Activated CD8-positive, alpha-beta T cell treated with anti-CD3 and anti-CD28 coated beads for 36 hours (primary cell): ENCODE data around the gene DHRS12. TPM values are rescaled to one million over a fixed set of nuclear protein-coding genes. Genes with fewer than 3 reads are reported as not detected.

Experiments
- ATAC-seq: fragments of 200-7000 bp; cut with Tn5 transposase; one replicate; pipeline ENCODE4 v1.10.0; 2021; ENCODE audit warnings: mild to moderate bottlenecking, moderate library complexity
- CTCF ChIA-PET: fragments of 350-600 bp; sonication (Branson Sonifier 250); formaldehyde crosslinking; loops from one replicate; lab custom pipeline; 2021; ENCODE audit warnings: antibody characterized with exemption; lab: Charles Lee
- POLR2A ChIA-PET: fragments of 350-600 bp; sonication (Branson Sonifier 250); formaldehyde crosslinking; loops from one replicate; lab custom pipeline; 2021; ENCODE audit warnings: antibody characterized with exemption; lab: Charles Lee
- DNase-seq: peaks from one replicate; pipeline ENCODE4 v3.0.0-alpha.2; 2020
- H3K27ac Mint-ChIP-seq: one replicate; pipeline ENCODE4 v1.8.0; 2021; ENCODE audit warnings: mild to moderate bottlenecking, mixed read lengths
- H3K27me3 Mint-ChIP-seq: one replicate; pipeline ENCODE4 v1.8.0; 2021; ENCODE audit warnings: mixed read lengths
- H3K36me3 Mint-ChIP-seq: one replicate; pipeline ENCODE4 v1.8.0; 2021; ENCODE audit warnings: low read depth, mixed read lengths
- H3K4me1 Mint-ChIP-seq: one replicate; pipeline ENCODE4 v1.8.0; 2021; ENCODE audit warnings: low read depth, mixed read lengths
- H3K4me3 Mint-ChIP-seq: one replicate; pipeline ENCODE4 v1.8.0; 2021; ENCODE audit warnings: mild to moderate bottlenecking, moderate library complexity, mixed read lengths
- H3K9me3 Mint-ChIP-seq: one replicate; pipeline ENCODE4 v1.8.0; 2021; ENCODE audit warnings: mixed read lengths
- CTCF ChIP-seq: fragments of 200-600 bp; IDR thresholded peaks from one replicate; pipeline ENCODE4 v1.8.0; 2022; ENCODE audit warnings: antibody characterized with exemption, mild to moderate bottlenecking
- intact Hi-C: fragments of 100-400 bp; cut with micrococcal nuclease; formaldehyde crosslinking; loops from one replicate; pipeline ENCODE4 v1.10.0; 2022
- total RNA-seq, 2 experiments: library from RNA; stranded (reverse); gene quantifications; one replicate each; pipeline ENCODE4 v1.2.3, GENCODE V29; 2021

DHRS12 gene
- total RNA-seq, 2 experiments from 2014 or later: 6.6 to 6.7 TPM

GRCh38 chr13:51815848-51816247 is 11.9 kb upstream of the DHRS12 start:
- intact Hi-C loops: loop anchor here (2.0 to 5.0 kb wide), 2 partner anchors 17 to 311 kb away; partner anchors contain the start of gene NEK5
- Mint-ChIP-seq H3K36me3 (peaks cover 3% of the 10 kb centered on the region), H3K27ac (peak overlapping the region; percentile 87), H3K9me3 (no peaks in the 10 kb centered on the region), H3K27me3 (no peaks in the 10 kb centered on the region), H3K4me3 (no peak overlapping the region), H3K4me1 (peaks cover 83% of the 10 kb centered on the region)
- ATAC-seq (no peak), DNase-seq (no peak)
- ChIA-PET POLR2A (interaction anchor here (0.6 to 2.0 kb wide), 4 partner anchors 10 to 924 kb away, joined by 3 to 10 read pairs (median 8); no protein-coding TSS in a partner anchor), CTCF (interaction anchor here (0.7 to 5.0 kb wide), 33 partner anchors 10 to 635 kb away, joined by 3 to 150 read pairs (median 5); partner anchors contain the start of genes CCDC70, NEK5 and TMEM272)
- TF ChIP-seq CTCF: no peak

- H3K36me3 Mint-ChIP-seq: peaks cover 3% of the 10 kb centered on the region
- TF ChIP-seq CTCF: peak; percentile 76
- DNase-seq (peak; percentile 87), ATAC-seq (peak; percentile 74)
- no peaks in the 10 kb centered on the region for H3K27me3 Mint-ChIP-seq
- peaks cover 74% of the 10 kb centered on the region for H3K4me1 Mint-ChIP-seq
- intact Hi-C loops: loop anchor here (2.0 to 5.0 kb wide), 2 partner anchors 18 to 312 kb away; partner anchors contain the start of gene NEK5
- no peaks in the 10 kb centered on the region for H3K9me3 Mint-ChIP-seq
- H3K4me3 Mint-ChIP-seq: peak overlapping the region; percentile 53
- POLR2A ChIA-PET: interaction anchor here (0.6 to 2.2 kb wide), 8 partner anchors 10 to 361 kb away, joined by 3 to 10 read pairs (median 6); no protein-coding TSS in a partner anchor
- CTCF ChIA-PET: interaction anchor here (0.6 to 5.0 kb wide), 38 partner anchors 9 to 636 kb away, joined by 3 to 150 read pairs (median 5); partner anchors contain the start of genes CCDC70, NEK5 and TMEM272
- H3K27ac Mint-ChIP-seq: peak overlapping the region; percentile 87
These were observed 11.1 kb upstream of the DHRS12 start for GRCh38 chr13:51814825-51815650.

- CTCF ChIA-PET: interaction anchor here (0.6 to 5.0 kb wide), 22 partner anchors 8 to 386 kb away, joined by 3 to 150 read pairs (median 9); partner anchors contain the start of genes CCDC70 and TMEM272
- Mint-ChIP-seq H3K27me3 (no peaks in the 10 kb centered on the region), H3K4me1 (peaks cover 65% of the 10 kb centered on the region), H3K27ac (peak overlapping the region; percentile 54), H3K4me3 (no peak overlapping the region), H3K9me3 (no peaks in the 10 kb centered on the region), H3K36me3 (peaks cover 7% of the 10 kb centered on the region)
- POLR2A ChIA-PET: interaction anchor here (0.6 to 2.2 kb wide), 9 partner anchors 9 to 360 kb away, joined by 3 to 10 read pairs (median 4); no protein-coding TSS in a partner anchor
- no peak for ATAC-seq
- intact Hi-C loops: loop anchor here (2.0 kb wide), 1 partner anchor 19 kb away; no protein-coding TSS in a partner anchor
- no peak for DNase-seq
- no peak for TF ChIP-seq CTCF
These were observed 10.1 kb upstream of the DHRS12 start for GRCh38 chr13:51814071-51814470.

- H3K4me3 Mint-ChIP-seq: no peak overlapping the region
- peak; percentile 66 for ATAC-seq
- H3K27ac Mint-ChIP-seq: peak overlapping the region; percentile 88
- intact Hi-C loops: no loop called here
- no peak for TF ChIP-seq CTCF
- peaks cover 50% of the 10 kb centered on the region for H3K4me1 Mint-ChIP-seq
- H3K36me3 Mint-ChIP-seq: peaks cover 11% of the 10 kb centered on the region
- peak; percentile 62 for DNase-seq
- no peaks in the 10 kb centered on the region for H3K27me3 Mint-ChIP-seq
- CTCF ChIA-PET: interaction anchor here (1.4 to 5.0 kb wide), 7 partner anchors 14 to 526 kb away, joined by 3 to 150 read pairs (median 22); partner anchors contain the start of gene TMEM272
- no peaks in the 10 kb centered on the region for H3K9me3 Mint-ChIP-seq
- POLR2A ChIA-PET: interaction anchor here (0.6 to 1.2 kb wide), 3 partner anchors 11 to 798 kb away, joined by 3 to 4 read pairs (median 4); no protein-coding TSS in a partner anchor
These were observed 8.0 kb upstream of the DHRS12 start for GRCh38 chr13:51811920-51812451.
